Stimulated activated CD4-positive, alpha-beta T cell treated with anti-CD3 and anti-CD28 coated beads, Interleukin-12 subunit alpha, Interleukin-12 subunit beta, amount 100 ng/mL, for 48 hours (primary cell): Measurements from ENCODE around the gene FARP2.

Experiments used
- DNase-seq, 3 donors: peaks; one replicate each; pipeline ENCODE4 v3.0.0-alpha.2; 2020; ENCODE audit warnings: low read depth in 2 of 3, low spot score in 1 of 3

Gene FARP2

DNA sequence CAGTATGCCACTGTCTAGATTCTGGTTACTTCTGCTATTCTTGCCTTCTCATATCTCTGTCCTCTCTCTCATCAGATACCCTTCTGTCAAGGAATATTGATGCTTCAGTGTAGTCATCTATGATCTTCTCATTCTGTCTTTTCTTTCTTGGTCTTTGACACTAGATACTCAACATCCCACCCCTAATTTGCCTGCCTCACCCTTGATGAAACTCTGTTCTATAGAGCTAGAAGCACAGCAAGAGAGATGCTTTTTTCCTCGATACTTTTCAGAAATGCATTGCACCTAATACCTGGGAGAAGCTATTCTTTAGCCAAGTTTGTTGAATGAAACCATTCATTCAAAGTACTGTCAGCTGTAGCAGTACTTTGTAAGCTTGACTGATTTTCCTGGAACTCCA is 30.8 kb upstream of the FARP2 start:
- no peak for DNase-seq

DNA sequence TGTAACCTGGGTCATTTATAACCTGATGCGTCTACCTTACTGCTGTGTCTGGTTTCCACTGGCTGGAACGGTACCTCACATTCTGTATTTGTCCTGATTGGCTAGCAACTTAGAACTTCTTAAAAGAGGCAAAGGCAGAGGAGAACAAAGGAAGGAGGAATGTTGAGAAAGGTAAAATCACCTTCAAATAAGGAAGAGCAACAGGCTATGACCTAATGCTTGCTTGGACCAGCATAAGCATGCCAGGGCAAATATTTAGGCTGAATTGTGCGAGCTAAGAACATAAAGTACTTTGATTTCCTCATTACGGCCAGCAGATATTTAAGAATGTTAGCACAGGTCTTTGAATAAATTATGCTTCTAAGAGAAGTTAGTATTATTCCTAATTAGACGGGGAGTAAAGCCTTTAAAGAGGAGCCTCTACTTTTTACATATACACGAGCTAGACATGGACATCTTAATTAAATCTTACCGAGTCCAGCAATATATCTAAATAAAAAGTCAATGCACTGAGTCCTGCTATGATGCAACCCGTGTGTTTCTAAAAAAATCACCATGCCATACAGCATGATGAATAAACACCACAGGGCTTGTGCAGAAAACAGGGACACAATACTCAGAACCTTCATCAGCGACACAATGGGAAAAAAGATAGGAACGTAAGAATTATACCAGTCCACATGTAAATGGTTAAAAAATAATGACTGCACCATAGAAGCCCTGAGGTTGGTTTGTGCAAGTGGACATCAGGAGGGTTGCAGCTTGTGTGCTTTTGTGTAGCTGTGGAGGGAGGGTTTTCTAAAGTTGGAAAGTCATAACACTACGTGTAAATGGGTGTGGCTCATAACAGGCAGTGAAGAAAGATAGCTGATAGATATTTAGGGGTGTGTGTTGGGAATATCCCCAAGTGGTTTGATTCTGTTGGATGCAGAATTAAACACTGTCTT is 26.1 kb upstream of the FARP2 start:
- no peak for DNase-seq

DNA sequence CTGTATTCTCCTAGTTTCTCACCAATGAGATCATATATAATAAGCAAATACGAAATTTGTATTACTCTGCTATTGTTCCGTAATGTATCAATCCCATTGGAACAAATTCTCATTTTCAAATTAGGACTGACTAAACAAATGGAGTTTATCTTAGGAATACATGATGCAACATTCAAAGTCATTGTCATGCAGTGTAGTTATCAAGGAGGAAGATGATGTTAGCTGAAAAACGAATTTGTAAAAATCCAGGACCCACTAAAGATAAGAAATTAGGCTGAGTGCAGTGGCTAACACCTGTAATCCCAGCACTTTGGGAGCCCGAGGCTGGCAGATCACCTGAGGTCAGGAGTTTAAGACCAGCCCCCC is 25.5 kb upstream of the FARP2 start:
- no peak for DNase-seq

DNA sequence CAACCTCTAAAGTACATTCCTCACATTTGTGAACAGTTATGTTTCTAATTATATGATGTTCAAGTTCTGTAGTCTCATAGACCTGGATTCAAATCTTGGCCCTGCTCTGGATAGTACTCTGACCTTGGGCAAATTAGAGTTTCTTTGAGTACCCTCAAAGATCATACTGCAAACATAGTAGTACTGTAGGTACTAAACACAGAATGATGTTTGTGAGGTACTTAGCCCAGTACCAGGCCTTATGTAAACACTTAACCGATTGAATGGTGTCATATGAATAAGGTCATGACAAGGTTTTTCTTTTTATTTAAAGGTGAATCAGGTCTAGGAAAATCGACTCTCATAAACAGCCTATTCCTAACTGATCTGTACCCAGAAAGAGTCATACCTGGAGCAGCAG is 21.3 kb upstream of the FARP2 start:
- DNase-seq: no peak

DNA sequence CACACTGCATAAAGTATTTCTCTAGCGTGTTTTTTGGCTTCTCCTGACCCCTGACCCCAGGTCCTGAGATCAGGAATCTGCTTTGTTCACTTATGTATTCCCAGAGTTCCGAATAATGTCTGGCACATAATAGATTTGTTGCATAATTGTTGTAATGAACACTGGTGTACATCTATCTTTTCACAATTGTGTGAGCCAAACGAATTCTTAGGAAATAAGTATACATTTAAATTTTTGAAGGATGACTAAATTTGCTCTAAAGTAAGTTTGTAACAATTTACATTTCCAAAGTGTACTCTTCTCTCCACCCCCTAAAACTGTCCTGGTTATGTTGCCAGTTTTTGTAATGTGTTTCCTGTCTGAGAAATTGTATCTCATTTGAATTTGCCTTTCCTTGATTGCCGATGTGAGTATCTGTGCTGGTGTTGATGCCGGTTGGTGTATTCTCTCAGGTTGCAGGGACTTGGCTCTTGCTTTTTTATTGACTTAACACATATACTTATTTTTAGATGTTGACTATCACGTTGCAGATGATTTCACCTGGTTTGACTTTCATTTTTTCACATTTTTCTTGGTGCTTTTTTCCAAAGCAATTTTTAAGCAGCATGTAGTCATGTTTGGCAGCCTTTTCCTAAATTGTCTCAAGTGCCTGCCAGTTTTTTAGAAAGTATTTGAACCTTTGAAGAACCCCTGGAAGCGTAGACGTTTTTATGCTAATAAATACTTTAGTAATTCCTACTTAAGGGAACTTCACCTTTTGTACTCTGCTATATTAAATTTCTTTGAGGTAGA is 16.1 kb upstream of the FARP2 start:
- no peak for DNase-seq

DNA sequence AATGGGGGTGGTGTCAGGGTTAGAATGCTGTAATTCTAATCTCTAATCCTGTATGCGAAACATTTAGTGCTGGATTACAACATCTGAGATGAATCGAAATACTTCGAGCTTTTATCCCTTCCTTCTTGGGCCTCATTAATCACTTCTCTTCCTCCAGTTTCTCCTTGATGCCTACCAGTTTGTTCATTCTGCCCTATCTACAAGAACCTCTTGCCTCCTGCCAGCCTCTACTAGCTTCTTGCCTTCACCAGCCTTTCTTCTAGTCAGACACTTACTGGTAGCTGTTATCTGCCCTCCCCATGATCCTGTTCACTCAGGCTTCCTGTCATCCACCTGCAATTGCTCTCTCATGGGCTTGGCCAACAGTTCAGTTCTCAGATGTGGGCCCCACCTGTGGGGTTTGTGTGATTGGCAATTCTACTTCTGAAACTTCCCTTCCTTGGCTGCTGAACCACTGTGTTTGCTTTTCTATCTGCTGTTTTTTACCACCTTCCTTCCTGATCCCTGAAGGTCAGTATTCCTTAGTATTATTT is 15.4 kb upstream of the FARP2 start:
- DNase-seq: no peak

DNA sequence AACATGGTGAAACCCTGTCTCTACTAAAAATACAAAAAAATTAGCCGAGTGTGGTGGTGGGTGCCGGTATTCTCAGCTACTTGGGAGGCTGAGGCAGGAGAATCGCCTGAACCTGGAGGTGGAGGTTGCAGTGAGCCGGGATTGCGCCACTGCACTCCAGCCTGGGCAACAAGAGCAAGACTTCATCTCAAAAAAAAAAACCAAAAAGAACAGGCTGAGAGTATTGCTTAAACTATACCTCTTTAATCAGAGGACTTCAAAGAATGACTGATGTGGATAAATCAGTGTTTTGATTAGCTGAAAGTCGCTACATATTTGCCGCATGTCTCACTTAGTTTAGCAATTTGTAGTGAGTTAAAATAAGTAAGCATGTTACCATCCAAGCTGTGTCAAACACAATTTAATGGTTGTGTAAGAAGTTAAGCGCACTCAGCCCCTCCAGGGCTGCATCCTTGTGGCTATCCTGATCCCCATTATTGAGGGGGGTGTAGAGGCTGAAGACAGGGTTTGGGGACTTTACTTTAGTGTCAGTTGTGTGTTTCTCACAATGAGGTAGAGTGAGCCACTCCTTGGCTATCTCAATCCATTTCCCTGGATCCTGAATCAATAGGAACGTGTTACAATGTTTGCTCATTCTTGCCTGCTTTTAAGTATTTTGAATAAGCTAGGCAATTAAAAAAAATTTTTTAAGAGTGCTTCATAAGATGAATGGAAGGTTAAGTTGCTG is 11.0 kb upstream of the FARP2 start:
- no peak for DNase-seq

DNA sequence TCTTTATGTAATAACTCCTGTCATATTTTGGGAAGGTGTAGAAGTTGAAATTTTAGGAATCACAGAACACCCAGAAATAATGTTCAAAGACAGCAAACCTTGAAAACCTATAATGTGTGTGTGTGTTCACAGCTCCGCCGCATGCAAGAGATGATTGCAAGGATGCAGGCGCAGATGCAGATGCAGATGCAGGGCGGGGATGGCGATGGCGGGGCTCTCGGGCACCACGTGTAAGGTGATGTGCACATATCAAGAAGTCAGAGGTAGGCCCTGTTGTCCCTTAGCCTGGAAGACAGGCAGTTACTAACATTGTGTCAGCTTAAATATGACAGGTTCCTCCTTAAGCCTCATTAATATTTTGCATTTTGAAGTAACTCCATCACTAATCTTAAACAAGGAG is 6.1 kb upstream of the FARP2 start:
- no peak for DNase-seq

DNA sequence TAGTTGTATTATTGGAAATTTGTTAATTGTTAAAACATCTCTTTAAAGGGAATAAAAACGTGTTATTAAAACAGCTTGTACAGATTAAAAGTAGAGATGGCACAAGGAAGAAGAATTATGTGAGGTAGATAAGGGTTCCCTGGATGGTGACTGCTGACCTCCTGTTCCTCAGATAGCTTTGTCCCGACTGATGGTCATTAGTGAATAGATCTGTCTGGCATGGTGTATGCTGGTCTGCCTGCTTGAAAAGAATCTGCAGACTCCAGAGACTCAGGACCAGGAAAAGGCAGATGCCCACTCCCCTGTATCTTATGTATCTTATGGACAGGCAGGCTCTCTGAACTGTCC is 5.6 kb upstream of the FARP2 start:
- no peak for DNase-seq

DNA sequence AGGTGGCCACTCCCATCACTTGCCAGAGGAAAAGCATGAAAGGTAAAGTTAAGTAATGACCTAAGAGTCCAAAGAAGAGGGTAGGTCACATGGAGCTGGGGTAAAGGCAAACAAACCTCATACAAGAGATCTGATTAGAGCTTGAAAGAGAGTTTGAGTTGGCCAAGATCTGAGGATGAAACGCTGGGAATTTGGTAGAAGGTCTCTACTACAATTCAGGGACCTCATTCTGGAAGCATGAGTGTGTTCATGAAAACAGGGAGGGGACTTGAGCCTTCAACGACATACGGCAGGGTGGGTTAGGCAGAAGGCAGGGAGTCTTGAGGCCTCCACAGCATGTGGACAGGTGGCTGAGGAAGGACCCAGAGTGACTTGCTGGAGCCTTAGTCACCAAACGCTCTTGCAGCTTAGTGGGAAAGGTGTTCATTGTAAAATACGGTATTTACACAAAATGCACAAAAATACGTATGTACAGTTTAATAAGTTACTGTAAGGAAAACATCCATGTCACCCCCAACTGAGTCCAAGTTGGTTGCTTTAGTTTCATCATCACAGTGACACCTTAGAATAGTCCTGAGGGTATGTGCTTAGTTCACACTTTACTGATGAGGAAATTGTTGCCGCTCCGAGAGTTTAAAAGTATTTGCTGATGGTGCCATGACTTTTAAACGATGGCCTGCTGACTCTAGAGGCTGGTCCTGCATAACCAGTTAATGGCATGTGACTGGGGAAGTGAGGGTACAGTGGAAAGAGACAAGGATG is 5.0 kb upstream of the FARP2 start:
- DNase-seq: no peak

DNA sequence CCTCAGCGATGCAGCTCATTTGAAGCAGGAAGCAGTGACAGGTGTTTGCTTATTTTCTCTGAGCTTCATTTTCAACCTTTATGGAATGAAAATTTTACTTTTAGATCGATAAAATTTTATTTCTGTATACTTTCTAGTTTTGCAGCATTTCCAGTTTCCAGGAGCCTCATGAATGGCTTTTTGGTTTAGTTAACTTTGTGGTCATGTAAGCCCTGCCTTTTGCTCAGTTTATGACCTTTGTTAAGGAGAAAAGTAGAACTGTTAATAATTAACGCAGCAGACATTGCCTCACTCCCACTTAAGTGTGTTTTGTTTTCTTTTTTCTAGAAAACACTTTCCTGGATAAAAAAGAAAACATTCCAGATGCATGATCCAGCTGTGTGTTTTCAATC is 4.4 kb upstream of the FARP2 start:
- DNase-seq: no peak

DNA sequence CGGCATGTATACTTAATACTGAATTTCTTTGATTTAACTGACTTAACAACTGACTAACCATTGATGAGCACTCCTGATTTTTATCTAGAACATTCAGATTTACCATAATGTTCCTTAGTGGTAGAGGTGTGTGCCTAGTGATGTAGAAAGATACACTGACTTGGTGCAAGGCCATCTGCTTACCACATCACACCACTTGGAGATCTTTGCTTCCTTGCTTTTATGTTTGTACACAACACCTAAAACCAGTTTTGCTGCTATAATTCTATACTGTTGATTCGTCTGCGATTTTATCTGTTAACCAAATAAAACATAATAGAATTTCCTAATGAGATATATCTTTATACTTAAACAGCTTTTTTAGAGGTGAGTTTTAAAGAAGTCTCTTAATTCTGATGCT is 3.9 kb upstream of the FARP2 start:
- DNase-seq: no peak

DNA sequence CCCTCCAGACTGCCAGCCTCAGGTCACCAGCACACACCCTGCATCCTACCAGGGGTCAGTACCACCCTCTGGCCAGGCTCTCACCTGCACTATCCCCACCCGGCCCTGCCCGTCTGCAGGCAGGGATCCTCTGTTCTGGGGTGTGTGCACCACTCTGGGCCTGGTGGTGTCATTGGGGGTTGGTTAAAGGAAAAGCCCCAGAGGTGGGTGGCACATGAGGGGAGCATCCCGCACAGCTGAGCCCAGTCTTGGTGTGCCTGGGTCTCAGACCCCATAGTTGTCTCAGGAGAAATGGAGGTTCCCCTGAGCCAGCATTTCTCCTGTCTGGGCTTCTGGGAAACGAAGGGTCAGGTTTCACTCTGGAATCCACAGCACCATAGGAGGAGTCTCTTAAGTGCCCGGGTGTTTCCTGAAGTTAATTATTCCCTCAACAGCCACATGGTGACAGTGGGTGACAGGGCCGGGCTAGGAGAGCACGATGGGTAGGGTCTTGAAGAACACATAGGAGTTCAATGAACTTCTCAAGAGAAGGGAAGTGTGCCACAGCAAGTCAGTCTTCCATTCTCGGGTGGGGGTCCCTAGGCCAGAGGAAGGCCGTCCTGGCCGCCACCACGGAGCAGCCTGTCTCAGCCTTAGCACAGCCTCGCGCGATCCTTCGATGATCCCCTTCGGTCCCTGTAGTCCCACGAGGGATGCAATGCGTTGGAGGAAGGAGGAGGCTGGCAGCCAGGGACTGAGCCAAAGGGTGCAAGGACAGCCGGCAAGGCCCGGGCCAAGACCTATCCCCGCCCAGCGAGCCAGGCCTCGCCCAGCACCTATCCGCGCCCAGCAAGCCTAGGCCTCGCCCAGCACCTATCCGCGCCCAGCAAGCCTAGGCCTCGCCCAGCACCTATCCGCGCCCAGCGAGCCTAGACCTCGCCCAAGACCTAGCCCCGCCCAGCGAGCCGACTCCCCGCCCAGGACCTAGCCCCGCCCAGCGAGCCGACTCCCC is 1.1 kb upstream of the FARP2 start:
- peak; percentile 47 to 82 (median 56) for DNase-seq

DNA sequence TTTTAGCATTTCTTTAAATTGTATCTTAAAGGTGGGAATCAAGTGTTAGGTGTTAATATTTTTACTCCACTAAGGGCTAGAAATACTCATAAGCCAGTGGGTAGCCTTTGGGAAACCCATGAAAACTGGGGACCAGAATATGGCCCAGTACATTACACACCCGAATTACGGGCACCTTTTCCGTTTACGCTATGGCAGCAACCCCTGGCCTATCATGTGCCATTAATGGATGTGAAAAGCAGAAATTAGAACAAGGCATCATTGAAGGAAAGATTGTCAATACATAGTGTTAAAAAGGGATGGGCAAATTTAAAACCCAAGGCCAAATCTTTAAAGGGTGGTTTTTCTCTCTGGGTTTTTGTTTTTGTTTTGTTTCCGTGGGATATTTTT is 781 bp downstream of the FARP2 start:
- DNase-seq: no peak

DNA sequence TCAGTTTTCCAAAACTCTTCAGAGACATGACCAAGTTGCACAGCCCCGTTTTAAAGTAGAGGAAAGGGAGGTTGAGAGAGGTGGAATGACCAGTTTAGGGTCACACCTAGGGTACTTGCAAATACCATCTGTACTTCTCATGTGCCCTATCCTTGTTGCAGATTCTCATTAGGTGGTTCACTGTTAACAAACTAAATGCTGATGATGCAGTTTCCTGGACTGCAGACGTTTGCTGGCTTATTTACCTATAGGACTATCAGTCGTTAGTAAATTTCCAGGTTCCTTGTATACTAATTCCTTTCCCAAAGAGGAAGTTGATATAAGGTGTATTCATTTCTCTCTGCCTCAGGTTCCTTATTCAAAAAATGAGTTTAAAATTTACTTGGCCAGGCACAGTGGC is 1.4 kb downstream of the FARP2 start:
- no peak for DNase-seq

DNA sequence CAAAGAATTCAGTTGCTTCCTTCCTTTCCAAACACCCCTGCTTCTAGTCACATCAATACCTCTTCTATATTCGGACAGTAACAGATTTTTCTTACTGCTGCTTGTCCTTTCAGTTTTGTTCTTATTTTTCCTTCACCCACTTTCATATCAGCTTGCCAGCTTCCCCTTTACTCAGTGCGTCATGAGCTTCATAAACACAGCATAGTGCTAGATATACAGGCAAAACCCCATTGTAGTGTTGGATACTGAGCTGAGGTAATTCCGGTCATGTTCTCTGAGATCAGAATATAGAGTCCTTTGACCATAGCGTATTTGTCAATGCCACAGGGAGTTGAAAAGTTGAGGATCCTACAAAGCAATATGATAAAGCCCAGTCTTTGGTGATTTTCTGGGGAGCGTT is 2.4 kb downstream of the FARP2 start:
- DNase-seq: no peak

DNA sequence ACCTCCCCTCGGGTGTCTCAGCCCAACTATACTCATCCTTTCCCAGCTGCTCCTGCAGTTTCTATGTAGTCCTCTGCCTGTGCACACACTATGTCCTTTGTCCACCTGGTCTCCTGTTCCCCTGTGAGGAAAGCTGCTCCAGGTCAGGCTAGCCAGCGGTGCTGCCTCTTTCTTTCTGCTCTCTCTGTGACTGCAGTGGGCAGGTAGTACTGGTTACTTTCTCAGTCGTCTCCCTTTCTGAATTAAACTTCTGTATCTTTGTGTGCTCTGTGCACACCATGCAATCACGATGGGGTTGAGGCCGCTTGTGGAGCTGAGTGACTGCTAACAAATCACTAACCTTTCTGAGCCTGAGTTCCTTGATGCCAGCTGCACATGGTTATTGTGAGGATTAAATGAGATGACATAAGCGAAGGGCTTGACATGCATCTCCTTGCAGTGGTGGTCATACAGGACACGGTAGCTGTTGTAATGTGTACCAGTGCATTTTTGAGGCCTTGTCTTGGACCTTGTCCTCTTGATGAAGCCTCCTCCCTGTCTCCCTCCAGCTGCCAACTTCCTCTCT is 3.5 kb downstream of the FARP2 start:
- no peak for DNase-seq

DNA sequence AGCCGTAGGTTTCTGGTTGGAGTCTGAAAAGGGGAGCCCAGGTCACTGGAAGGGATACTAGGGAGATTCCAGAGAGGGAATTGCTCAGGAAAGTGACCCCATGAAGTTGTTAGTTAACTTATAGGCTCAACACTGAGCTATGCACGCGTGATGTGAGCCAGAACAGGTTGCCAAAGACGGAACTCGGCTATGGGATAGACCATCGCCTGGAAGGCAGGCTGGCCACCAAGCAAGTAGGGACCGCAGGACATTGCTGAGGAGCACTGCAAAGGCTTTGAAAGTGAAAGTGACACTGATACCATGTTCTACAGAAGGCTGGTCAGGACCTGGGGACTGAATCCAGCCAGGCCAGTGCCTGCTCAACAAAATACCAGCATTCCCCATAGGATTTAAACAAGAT is 7.3 kb downstream of the FARP2 start:
- no peak for DNase-seq

DNA sequence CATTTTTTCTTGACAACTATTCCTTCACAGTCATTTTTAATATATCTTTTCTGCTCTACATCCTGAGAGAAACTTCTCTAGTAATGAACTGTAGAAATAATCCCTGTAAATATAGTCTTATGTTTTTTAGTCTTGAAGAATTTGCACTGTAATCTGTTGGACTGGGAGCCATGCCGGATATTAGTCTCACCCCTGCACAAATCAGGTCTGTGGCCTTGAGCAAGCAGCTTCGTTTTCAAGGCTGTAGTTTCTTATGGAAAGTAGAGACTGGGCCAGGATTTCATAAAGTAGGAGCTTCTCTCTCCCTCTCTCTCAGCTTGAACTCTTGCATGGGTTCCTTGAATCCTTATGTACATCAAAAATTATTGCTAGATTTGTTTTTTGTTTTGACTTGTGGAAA is 8.7 kb downstream of the FARP2 start:
- DNase-seq: no peak
